Activated T-helper 17 cell treated with anti-CD3 and anti-CD28 coated beads, Interleukin-2, amount 50 U/mL, for 72 hours (primary cell): ENCODE measurements around the gene EIF4EBP2. TPM values are rescaled to one million over a fixed set of nuclear protein-coding genes. Genes with fewer than 3 reads are reported as not detected.
A peak's percentile ranks its signal among the peaks of the same experiment; 100 is the strongest.

Experiments
- ATAC-seq: fragments of 150-1000 bp; cut with Tn5 transposase; replicated peaks from 2 replicates; pipeline ENCODE4 v1.10.0; 2021; ENCODE audit warnings: mild to moderate bottlenecking, moderate library complexity
- H3K27ac Mint-ChIP-seq: one replicate; pipeline ENCODE4 v1.8.0; 2022; ENCODE audit warnings: mixed read lengths
- H3K27me3 Mint-ChIP-seq: one replicate; pipeline ENCODE4 v1.8.0; 2022; ENCODE audit warnings: mixed read lengths
- H3K36me3 Mint-ChIP-seq: one replicate; pipeline ENCODE4 v1.8.0; 2022; ENCODE audit warnings: low read depth, mild to moderate bottlenecking, mixed read lengths
- H3K4me1 Mint-ChIP-seq: one replicate; pipeline ENCODE4 v1.8.0; 2022; ENCODE audit warnings: mixed read lengths
- H3K4me3 Mint-ChIP-seq: one replicate; pipeline ENCODE4 v1.8.0; 2022; ENCODE audit warnings: mild to moderate bottlenecking, mixed read lengths
- H3K9me3 Mint-ChIP-seq: one replicate; pipeline ENCODE4 v1.8.0; 2022; ENCODE audit warnings: mixed read lengths
- total RNA-seq, 2 donors: library from RNA; stranded (reverse); gene quantifications; one replicate each; pipeline ENCODE4 v1.2.3, GENCODE V29; 2022

EIF4EBP2 gene
- total RNA-seq, 2 donors from 2014 or later = 16.1 to 29.0 TPM

DNA sequence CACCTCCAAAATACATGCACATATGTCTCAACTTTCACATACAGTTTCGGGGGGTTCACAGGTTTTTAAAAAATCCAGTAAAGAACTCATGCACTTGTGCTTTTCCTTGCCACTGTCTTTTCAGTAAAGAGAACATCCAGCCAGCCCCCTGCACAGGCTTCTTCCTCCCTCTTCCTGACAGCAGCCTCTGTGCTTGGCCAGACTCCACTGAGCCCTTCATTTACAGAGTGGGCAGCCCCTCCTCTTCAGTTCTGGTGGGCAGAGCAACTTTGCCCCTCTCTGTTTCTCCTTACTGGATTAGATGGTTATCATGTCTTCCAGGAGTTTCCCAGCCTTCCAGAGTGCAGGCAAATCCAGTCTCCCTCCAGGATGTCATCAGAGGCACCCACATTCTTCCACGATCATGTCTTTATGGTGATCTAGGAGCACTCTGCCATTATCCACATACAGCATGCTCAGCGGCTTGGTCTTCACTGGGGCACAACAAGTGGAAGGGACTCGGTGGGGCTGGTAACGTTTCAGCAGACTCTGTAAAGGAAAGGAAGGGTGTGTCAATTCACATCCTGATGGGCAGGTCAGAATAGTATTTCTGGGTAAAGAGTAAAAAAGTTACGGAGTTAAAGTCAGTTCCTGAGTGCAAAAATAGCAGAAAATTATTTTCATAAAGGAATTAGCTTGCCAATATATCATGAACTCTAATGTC is 28.8 kb downstream of the EIF4EBP2 start:
- no peak for ATAC-seq
- peak overlapping the region; percentile 84 for H3K27ac Mint-ChIP-seq
- peaks cover 9% of the 10 kb centered on the region for H3K36me3 Mint-ChIP-seq
- H3K9me3 Mint-ChIP-seq = no peaks in the 10 kb centered on the region
- peak overlapping the region; percentile 58 for H3K4me3 Mint-ChIP-seq
- peaks cover 17% of the 10 kb centered on the region for H3K4me1 Mint-ChIP-seq
- no peaks in the 10 kb centered on the region for H3K27me3 Mint-ChIP-seq

DNA sequence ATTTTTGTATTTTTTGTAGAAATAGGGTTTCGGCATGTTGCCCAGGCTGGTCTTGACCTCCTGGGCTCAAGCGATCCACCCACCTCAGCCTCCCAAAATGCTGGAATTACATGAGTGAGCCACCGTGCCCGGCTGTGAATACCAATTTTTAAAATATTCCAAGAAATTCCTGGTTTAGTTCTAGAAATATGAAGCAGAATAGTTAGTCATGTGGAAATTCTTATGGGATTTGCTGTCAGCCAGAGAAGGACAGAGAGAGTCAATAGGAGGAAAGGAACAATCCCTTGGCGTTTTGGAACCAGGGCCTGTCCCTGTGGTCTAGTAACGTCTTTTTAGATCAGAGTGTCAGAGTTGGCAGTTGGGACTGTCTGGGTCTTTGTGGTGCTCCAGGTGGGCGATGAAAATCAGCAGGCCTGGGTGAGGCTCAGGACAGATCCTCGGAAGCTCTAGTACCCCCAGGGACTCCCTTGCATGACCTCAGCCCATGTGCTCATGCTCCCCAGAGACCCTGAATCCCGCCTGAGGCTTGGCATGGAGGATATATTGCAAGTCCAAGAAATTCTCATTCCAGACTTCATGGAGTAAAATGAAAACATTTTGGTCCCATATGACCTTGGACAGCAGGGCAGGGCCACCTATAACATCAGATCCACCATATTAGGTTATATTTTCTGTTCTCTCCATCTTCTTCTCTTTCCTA is 29.8 kb downstream of the EIF4EBP2 start:
- peaks cover 14% of the 10 kb centered on the region for H3K4me1 Mint-ChIP-seq

DNA sequence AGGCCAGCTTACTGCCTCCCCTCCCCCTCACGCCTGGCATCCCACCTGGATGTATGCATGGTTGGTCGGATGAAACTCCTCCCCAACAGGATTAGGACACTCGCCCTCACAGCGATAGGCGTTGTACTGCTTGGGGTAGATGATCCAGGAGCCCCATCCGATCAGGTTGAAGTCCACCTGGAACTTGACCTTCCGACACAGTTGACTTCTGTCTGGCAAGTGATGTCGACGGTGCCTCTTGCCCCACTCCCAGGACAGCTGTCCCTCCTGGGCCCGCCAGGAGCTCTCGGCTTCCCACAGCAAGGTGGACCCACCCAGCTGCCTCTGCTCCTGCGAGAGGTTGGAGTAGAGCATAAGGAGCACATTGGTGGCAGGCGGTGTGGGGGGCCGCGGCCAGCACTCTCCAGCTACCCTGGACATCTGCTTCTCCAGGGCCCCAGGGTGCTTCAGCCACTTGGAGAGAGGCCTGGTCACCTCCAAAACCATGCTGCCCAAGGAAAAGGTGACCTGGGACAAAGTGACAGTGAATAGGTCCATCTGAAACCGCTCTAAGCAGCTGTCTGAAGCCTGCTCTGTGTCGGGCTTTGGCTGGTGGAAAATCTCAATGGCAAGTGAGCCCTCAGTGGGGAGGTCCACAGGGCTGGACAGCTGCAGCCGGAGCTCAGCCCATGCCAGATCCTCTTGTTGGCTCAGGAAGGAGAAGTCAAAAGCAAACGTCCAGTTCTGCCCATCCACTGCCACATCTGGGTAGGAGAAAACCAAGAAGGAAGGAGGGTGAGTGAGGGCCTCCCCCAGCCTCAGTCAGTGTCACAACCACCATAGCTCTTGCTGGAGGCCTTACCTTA is 31.5 kb downstream of the EIF4EBP2 start:
- Mint-ChIP-seq H3K4me3 (no peak overlapping the region), H3K4me1 (peaks cover 14% of the 10 kb centered on the region), H3K9me3 (no peaks in the 10 kb centered on the region), H3K36me3 (no peaks in the 10 kb centered on the region), H3K27me3 (peaks cover 8% of the 10 kb centered on the region), H3K27ac (no peak overlapping the region)
- ATAC-seq = no peak

More for the DNA sequence above, 29.8 kb downstream of the EIF4EBP2 start:
- H3K9me3 Mint-ChIP-seq = no peaks in the 10 kb centered on the region
- H3K36me3 Mint-ChIP-seq = no peaks in the 10 kb centered on the region
- H3K4me3 Mint-ChIP-seq = no peak overlapping the region
- H3K27me3 Mint-ChIP-seq = no peaks in the 10 kb centered on the region
- H3K27ac Mint-ChIP-seq = no peak overlapping the region
- no peak for ATAC-seq

DNA sequence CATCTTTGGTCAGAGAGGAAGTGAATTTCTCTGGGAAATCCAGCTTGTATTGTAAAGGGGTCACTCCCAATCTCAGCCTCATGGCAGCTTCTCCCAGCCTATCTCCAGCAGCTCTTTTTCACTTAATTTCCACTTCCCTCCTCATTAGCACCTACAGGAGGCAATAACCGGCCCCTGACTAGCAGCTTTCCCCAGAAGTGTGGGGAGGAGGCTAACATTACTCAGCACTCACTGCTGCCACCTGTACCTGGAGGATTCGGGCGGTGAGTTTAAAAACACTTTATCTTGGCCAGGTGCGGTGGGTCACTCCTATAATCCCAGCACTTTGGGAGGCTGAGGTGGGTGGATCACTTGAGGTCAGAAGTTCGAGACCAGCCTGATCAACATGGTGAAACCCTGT is 33.8 kb downstream of the EIF4EBP2 start:
- no peak for ATAC-seq
- peaks cover 9% of the 10 kb centered on the region for H3K4me1 Mint-ChIP-seq
- peaks cover 22% of the 10 kb centered on the region for H3K27me3 Mint-ChIP-seq
- H3K36me3 Mint-ChIP-seq = no peaks in the 10 kb centered on the region
- no peak overlapping the region for H3K27ac Mint-ChIP-seq
- H3K4me3 Mint-ChIP-seq = no peak overlapping the region
- H3K9me3 Mint-ChIP-seq = no peaks in the 10 kb centered on the region

DNA sequence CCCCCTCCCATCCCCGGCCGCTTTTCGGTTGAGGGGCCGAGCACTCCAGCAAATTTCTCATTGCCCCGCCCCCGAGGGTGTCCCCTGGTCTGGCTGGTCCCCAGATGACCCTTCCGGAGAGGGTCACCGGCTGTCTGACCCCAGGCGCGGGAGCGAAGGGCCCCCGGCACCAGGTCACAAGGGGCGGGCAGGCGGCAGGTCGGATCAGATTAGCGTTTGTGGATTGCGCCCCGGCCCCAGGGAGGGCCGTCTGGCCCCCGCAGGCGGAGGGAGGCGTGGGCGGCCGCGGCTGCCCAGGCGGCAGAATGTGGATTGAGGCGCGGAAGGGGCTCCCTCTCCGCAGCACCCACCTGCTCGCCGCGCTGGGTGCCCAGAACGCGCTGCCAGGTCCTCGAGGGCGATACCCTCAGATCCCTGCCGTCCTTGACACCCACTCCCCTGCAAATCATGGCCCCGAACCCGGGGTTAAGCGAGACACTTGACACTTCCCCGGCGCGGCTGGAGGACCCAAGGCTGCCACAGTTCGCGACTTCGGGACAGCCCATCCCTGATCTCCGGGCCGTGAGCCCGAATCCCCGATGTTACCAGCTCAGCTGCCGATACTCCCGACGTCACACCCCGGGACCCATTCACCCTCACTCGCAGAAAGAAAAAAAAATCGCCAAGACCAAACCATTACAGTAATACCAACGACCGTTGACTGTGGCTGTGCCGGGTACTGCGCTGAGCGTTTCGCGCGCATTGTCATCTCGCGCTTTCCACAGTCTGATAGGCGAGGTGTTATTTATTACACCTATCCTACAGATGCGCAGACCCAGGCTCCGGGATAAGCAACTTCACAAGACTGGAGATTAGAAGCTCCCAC is 36.6 kb downstream of the EIF4EBP2 start:
- no peaks in the 10 kb centered on the region for H3K36me3 Mint-ChIP-seq
- peaks cover 5% of the 10 kb centered on the region for H3K4me1 Mint-ChIP-seq
- H3K4me3 Mint-ChIP-seq = peak overlapping the region; percentile 66
- ATAC-seq = peak; percentile 37
- H3K27ac Mint-ChIP-seq = no peak overlapping the region
- H3K27me3 Mint-ChIP-seq = peaks cover 22% of the 10 kb centered on the region
- no peaks in the 10 kb centered on the region for H3K9me3 Mint-ChIP-seq

DNA sequence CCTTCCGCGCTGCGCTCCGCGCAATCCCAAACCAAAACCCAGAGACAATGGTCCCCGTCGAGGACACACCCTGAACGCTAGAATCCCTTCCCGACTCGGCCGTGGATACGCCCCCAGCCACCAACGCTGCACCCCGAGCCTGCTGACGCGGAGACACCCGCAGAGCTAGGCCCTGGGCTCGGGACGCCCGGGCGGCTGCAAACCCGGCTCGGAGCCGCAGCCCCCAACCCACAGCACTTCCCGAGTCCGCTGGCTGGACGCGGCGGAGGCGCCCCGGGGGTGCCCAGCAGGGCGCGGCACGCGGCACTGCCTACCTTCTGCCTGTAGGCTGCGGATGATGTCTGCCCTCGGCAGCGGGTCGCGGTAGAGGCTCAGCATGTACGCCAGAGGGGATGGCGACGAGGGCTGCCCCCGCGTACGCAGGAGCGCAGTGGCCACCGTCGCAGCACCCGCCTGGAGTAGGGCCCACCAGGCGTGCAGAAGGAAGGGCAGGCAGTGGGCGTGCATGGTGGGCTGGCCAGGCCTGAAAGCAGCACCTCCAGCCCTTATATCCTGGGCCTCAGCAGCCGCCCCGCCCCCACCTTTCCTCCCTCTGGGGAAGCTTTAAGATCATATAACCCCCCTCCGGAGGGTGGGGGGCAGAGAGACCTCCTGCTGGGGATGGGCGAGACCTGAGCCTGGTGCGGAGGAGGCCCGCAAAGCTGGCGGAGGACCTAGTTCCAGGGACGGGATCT is 37.4 kb downstream of the EIF4EBP2 start, which contains the start of gene NODAL:
NODAL (minus strand) TSS at position 521 of the 734 bp plus-strand sequence; CDS start at position 507, 14 bp downstream.
- H3K27ac Mint-ChIP-seq = no peak within 1 kb of the TSS
- ATAC-seq = peak; percentile 21
- peak within 1 kb of the TSS; percentile 66 for H3K4me3 Mint-ChIP-seq
- no peaks in the 10 kb centered on the region for H3K36me3 Mint-ChIP-seq
- peaks cover 5% of the 10 kb centered on the region for H3K4me1 Mint-ChIP-seq
- no peaks in the 10 kb centered on the region for H3K9me3 Mint-ChIP-seq
- peaks cover 22% of the 10 kb centered on the region for H3K27me3 Mint-ChIP-seq

DNA sequence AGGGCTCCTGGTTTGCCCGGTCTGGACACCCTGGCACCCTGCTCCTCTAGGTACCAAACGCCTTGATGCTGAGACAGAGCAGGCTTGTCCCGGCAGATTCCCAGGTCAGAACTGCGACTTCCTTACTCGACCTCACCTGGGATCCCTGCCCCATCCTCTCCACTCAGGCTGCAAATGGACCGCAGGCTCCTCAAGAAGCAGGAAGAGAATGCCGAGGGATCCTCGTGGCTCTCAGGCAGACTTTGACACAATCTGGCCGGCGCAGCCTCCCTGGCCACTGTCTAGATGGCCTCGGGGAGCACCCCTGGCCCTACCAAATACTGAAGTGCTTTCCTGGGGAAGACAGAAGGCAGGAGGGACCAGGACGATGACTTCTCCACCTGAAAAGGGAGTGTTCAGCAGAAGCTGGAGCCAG is 38.0 kb downstream of the EIF4EBP2 start:
- peak overlapping the region; percentile 66 for H3K4me3 Mint-ChIP-seq
- no peaks in the 10 kb centered on the region for H3K36me3 Mint-ChIP-seq
- no peaks in the 10 kb centered on the region for H3K9me3 Mint-ChIP-seq
- peaks cover 5% of the 10 kb centered on the region for H3K4me1 Mint-ChIP-seq
- ATAC-seq = no peak
- peaks cover 22% of the 10 kb centered on the region for H3K27me3 Mint-ChIP-seq
- H3K27ac Mint-ChIP-seq = no peak overlapping the region

DNA sequence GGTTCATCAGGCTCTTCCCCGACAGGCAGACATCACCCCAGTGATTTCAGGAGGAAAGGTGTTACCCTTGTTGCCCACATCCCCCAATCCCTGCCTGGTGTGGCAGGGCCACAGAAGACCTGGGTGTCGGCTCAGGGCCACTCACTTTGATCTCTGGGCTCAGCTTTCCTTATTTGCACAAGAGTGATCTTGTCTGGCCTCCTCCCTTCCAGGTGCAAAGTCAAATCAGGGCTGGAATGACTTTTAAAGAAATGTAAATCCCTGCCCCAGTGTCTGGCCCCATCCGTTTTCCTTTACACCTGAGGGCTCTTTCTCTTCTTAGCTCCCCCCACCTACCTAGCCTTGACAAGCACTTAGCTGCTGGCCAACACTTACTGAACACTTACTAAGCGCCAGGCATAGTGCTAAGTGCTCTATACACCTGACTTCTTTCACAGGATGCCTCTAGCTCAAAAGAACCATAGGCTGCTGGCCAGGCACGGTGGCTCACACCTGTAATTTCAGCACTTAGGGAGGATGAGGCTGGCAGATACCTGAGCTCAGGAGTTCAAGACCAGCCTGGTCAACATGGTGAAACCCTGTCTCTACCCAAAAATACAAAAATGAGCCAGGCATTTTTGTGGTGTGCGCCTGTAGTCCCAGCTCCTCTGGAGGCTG is 38.5 kb downstream of the EIF4EBP2 start:
- peak overlapping the region; percentile 66 for H3K4me3 Mint-ChIP-seq
- ATAC-seq = no peak
- H3K27me3 Mint-ChIP-seq = peaks cover 22% of the 10 kb centered on the region
- H3K27ac Mint-ChIP-seq = no peak overlapping the region
- no peaks in the 10 kb centered on the region for H3K9me3 Mint-ChIP-seq
- H3K4me1 Mint-ChIP-seq = peaks cover 5% of the 10 kb centered on the region
- no peaks in the 10 kb centered on the region for H3K36me3 Mint-ChIP-seq

DNA sequence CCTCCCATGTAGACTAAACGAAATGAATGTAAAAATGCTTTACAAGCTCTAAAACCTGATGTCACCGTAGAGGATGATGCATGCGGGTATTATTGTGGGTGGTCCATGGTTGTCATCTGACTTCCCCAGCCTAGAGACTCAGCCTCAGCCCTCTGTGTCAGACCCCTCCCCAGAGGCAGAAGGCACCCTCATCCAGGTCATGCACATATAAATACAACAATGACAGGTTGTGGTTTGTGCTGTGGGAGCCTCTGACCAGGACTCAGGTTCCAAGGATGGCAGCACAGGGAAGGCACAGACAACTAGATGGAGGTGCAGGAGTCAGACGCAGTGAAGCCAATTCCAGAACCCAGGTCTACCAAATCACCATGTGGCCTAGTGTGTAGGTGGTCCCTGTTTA is 40.8 kb downstream of the EIF4EBP2 start:
- H3K27me3 Mint-ChIP-seq = peaks cover 17% of the 10 kb centered on the region
- H3K27ac Mint-ChIP-seq = no peak overlapping the region
- no peaks in the 10 kb centered on the region for H3K9me3 Mint-ChIP-seq
- peaks cover 5% of the 10 kb centered on the region for H3K4me1 Mint-ChIP-seq
- H3K36me3 Mint-ChIP-seq = no peaks in the 10 kb centered on the region
- no peak overlapping the region for H3K4me3 Mint-ChIP-seq
- ATAC-seq = no peak

DNA sequence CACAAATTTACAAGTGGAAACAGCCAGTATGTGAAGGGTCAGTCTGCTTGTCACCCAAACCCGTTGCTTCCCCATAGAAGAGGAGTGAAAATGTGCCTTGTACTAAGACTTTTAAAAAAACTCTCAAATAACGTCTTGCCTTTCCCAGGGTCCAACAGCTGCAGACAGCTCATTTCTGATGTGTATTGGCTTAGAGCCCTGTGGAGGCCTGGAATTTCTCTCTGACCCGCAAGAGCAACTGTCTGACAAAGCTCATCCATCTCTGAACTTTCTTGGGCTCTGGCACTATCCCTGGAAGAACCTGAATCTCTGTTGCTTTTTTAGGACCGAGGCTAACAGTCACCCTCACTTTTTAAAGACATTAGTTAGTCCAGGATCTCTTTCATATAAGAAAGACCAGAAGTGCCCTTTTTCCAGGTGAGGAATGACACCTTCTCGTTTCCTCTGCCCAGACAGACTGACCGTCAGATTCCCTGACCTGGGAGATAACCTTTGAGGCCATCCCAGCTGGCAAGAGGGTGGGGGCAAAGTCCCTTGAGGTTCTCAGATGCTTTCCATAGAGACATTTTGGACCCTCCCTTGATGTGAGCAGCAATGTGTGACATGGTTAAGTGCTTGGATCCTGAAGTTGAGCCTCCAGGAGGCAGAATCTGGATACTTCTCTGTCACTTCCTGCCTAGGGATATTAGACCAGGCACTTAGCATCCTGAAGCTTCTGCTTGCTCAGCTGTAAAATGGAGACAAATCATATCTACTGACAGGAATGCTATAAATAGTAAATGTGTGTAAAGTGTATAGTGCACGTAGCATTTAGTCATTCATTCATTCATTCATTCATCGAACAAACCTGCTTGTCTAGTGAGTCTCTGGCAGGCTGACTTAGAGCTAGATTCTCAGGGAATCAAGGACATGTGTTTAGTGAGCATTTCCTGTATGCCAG is 42.0 kb downstream of the EIF4EBP2 start:
- Mint-ChIP-seq H3K36me3 (no peaks in the 10 kb centered on the region), H3K27me3 (peaks cover 14% of the 10 kb centered on the region), H3K27ac (no peak overlapping the region), H3K4me3 (no peak overlapping the region), H3K4me1 (peaks cover under 1% of the 10 kb centered on the region), H3K9me3 (no peaks in the 10 kb centered on the region)
- ATAC-seq = no peak

DNA sequence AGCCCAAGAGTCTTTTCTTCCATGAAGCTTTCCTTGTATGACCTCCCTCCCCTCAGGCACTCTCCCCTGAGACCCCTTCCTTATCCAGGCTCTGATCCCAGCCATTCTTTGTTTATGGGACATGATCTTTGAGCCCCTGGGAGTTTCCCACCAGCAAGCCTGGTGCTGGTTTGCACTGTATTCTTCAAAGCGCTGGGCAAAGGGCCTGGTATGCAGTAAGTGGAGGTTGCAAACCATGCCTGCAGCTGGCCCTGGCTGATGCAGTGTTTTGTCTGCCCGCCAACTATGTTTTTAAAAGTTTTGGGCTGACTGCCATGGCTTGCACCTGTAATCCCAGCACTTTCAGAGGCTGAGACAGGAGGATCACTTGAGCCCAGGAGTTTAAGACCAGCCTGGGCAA is 44.3 kb downstream of the EIF4EBP2 start:
- Mint-ChIP-seq H3K9me3 (no peaks in the 10 kb centered on the region), H3K27ac (no peak overlapping the region), H3K4me3 (no peak overlapping the region), H3K36me3 (no peaks in the 10 kb centered on the region), H3K27me3 (peaks cover 6% of the 10 kb centered on the region), H3K4me1 (no peaks in the 10 kb centered on the region)
- ATAC-seq = no peak

DNA sequence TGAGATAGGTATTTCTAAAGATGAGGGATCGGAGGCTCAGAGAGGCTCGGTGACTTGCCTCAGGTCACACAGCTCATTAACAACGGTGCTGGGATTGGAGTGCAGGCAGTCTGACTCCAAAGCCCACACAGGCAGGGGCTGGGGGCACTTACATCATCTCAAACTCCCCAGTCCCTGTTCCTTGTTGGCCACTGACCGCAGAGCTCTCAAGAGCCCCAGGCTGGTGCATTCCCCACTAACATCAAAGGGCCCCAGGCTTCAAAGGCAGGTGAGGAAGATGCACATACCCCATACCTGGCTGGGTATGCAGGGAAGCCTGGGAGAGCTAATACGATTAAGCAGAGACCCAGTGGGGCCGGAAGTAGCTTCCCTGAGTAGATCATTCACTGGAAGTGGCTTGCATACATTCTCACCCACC is 51.3 kb downstream of the EIF4EBP2 start:
- H3K27me3 Mint-ChIP-seq = peaks cover 17% of the 10 kb centered on the region
- no peak overlapping the region for H3K4me3 Mint-ChIP-seq
- ATAC-seq = no peak
- no peaks in the 10 kb centered on the region for H3K9me3 Mint-ChIP-seq
- H3K36me3 Mint-ChIP-seq = no peaks in the 10 kb centered on the region
- H3K27ac Mint-ChIP-seq = no peak overlapping the region
- no peaks in the 10 kb centered on the region for H3K4me1 Mint-ChIP-seq
